VCaP (cell line): Measurements from ENCODE around the gene E2F8.

ENCODE experiments used
- H3K27ac ChIP-seq: fragments of 450-650 bp; 2 replicates; pipeline ENCODE4 v1.5.1; 2017
- CTCF ChIP-seq: fragments of 450-650 bp; conservative IDR thresholded peaks from 2 replicates; pipeline ENCODE4 v1.5.1; 2017; ENCODE audit warnings: mild to moderate bottlenecking, moderate library complexity

The E2F8 gene

GRCh38 chr11:19218216-19218615 is 22.5 kb downstream of the E2F8 start:
- no peak overlapping the region for H3K27ac ChIP-seq
- TF ChIP-seq CTCF = no peak

- H3K27ac ChIP-seq = no peak overlapping the region
- TF ChIP-seq CTCF = no peak
Observed at GRCh38 chr11:19216709-19217374, 23.9 kb downstream of the E2F8 start.

- TF ChIP-seq CTCF = no peak
- H3K27ac ChIP-seq = no peak overlapping the region
Observed at GRCh38 chr11:19216021-19216420, 24.7 kb downstream of the E2F8 start.

GRCh38 chr11:19209617-19210370 is 31.0 kb downstream of the E2F8 start:
- H3K27ac ChIP-seq = no peak overlapping the region
- TF ChIP-seq CTCF = no peak

GRCh38 chr11:19208959-19209546 is 31.7 kb downstream of the E2F8 start:
- no peak overlapping the region for H3K27ac ChIP-seq
- no peak for TF ChIP-seq CTCF

- H3K27ac ChIP-seq = no peak overlapping the region
- TF ChIP-seq CTCF = no peak
Observed at GRCh38 chr11:19208181-19208580, 32.6 kb downstream of the E2F8 start.

GRCh38 chr11:19204836-19205235 is 35.9 kb downstream of the E2F8 start:
- no peak overlapping the region for H3K27ac ChIP-seq
- TF ChIP-seq CTCF = no peak
